Esophagus muscularis mucosa (tissue), 3 donors: ENCODE data around the gene SCGB1C2.
A peak's percentile ranks its signal among the peaks of the same experiment; 100 is the strongest.
"Not testable (repeated sequence)": the region's sequence is repeated elsewhere in the genome, so short reads cannot be mapped to it uniquely, and the experiment has no call there.

ENCODE experiments used
- CTCF ChIP-seq, 3 experiments: fragments of 200-600 bp in 2 of 3; fragments of 450-650 bp in 1 of 3; sonication (generic) in 2 of 3; IDR thresholded peaks; one replicate each; pipeline ENCODE4 v1.5.1; 2017 to 2019; ENCODE audit warnings: antibody characterized with exemption in 3 of 3, mild to moderate bottlenecking in 2 of 3, moderate library complexity in 1 of 3
- EP300 ChIP-seq: sonication (generic); formaldehyde crosslinking; IDR thresholded peaks from one replicate; pipeline ENCODE4 v1.6.1; 2017; ENCODE audit warnings: antibody characterized with exemption

GRCh38 chr17:118339-118917, 18.9 kb upstream of the SCGB1C2 start:
- not testable (repeated sequence) for TF ChIP-seq EP300
- peak in 1 of 3 experiments; percentile 37 for TF ChIP-seq CTCF (IDR thresholded peaks at IDR 0.05)
